GM18861 (cell line): ENCODE results near the gene MEP1A.

Source experiments
- ATAC-seq: cut with Tn5 transposase; IDR thresholded peaks from one replicate; pipeline ENCODE4 v1.9.1; 2021; ENCODE audit not compliant: unreplicated experiment

MEP1A gene

GRCh38 chr6:46776070-46776712, 17.0 kb upstream of the MEP1A start:
- no peak for ATAC-seq

- no peak for ATAC-seq
Observed at GRCh38 chr6:46777476-46778346, 15.5 kb upstream of the MEP1A start.

GRCh38 chr6:46781478-46782378, 11.5 kb upstream of the MEP1A start:
- ATAC-seq, result no peak

- ATAC-seq, result no peak
Observed at GRCh38 chr6:46784535-46784934, 8.7 kb upstream of the MEP1A start.

GRCh38 chr6:46787871-46788540, 5.2 kb upstream of the MEP1A start:
- ATAC-seq, result no peak

GRCh38 chr6:46788791-46789190, 4.4 kb upstream of the MEP1A start:
- no peak for ATAC-seq

GRCh38 chr6:46789434-46790354, 3.5 kb upstream of the MEP1A start:
- no peak for ATAC-seq

- no peak for ATAC-seq
Observed at GRCh38 chr6:46790355-46790874, 2.8 kb upstream of the MEP1A start.

GRCh38 chr6:46792635-46793034, 554 bp upstream of the MEP1A start:
- no peak for ATAC-seq

GRCh38 chr6:46794068-46794467, 879 bp downstream of the MEP1A start:
- ATAC-seq, result no peak

GRCh38 chr6:46795816-46796215, 2.6 kb downstream of the MEP1A start:
- no peak for ATAC-seq

- ATAC-seq, result no peak
Observed at GRCh38 chr6:46796848-46797580, 3.8 kb downstream of the MEP1A start.

GRCh38 chr6:46799657-46800056, 6.5 kb downstream of the MEP1A start:
- ATAC-seq, result no peak

- no peak for ATAC-seq
Observed at GRCh38 chr6:46808806-46809205, 15.6 kb downstream of the MEP1A start.

GRCh38 chr6:46815130-46815529, 21.9 kb downstream of the MEP1A start:
- ATAC-seq, result no peak

GRCh38 chr6:46816626-46817025, 23.4 kb downstream of the MEP1A start:
- ATAC-seq, result no peak

- ATAC-seq, result no peak
Observed at GRCh38 chr6:46819561-46819960, 26.4 kb downstream of the MEP1A start.

- ATAC-seq, result no peak
Observed at GRCh38 chr6:46821458-46821881, 28.3 kb downstream of the MEP1A start.

- ATAC-seq, result no peak
Observed at GRCh38 chr6:46828939-46829338, 35.8 kb downstream of the MEP1A start.
